MM.1S (cell line): ENCODE measurements around the gene BMP3.

Experiments used
- EZH2 ChIP-seq: fragments of 300-600 bp; sonication (generic); optimal IDR thresholded peaks from 2 replicates; pipeline ENCODE3; 2017; ENCODE audit warnings: low read depth, mild to moderate bottlenecking, antibody characterized with exemption, low read length, mixed read lengths
- EZH2phosphoT487 ChIP-seq: fragments of 300-600 bp; sonication (generic); IDR thresholded peaks from 2 replicates; pipeline ENCODE4 v1.6.1; 2018; ENCODE audit warnings: antibody characterized with exemption, low read length
- TF ChIP-seq, protein P1 (sequence below): fragments of 300-600 bp; sonication (generic); IDR thresholded peaks from 2 replicates; pipeline ENCODE4 v1.5.1; 2016; ENCODE audit warnings: antibody characterized with exemption, low read length, mixed read lengths

DNA sequence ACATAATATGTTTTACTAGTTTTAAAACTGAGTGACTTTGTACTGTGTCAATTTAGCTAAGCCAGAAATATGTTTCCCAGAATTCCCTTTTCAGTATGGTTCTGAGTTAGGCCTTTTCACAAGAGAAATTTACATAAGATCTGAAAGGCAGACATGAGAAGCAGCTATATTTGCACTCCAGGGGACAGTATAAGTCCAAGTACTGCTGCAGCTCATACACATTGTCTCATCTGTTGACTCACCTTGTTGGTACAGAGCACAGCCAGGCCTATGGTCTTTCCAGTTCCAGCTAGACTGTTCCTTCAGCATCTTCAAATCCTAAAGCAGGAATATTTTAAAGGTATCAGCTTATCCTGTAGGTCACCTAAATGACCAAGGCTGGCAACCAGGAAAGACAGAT is 53.5 kb downstream of the BMP3 start:
- TF ChIP-seq, protein P1, sequence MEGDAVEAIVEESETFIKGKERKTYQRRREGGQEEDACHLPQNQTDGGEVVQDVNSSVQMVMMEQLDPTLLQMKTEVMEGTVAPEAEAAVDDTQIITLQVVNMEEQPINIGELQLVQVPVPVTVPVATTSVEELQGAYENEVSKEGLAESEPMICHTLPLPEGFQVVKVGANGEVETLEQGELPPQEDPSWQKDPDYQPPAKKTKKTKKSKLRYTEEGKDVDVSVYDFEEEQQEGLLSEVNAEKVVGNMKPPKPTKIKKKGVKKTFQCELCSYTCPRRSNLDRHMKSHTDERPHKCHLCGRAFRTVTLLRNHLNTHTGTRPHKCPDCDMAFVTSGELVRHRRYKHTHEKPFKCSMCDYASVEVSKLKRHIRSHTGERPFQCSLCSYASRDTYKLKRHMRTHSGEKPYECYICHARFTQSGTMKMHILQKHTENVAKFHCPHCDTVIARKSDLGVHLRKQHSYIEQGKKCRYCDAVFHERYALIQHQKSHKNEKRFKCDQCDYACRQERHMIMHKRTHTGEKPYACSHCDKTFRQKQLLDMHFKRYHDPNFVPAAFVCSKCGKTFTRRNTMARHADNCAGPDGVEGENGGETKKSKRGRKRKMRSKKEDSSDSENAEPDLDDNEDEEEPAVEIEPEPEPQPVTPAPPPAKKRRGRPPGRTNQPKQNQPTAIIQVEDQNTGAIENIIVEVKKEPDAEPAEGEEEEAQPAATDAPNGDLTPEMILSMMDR: no peak
- TF ChIP-seq EZH2: no peak
- TF ChIP-seq EZH2phosphoT487: no peak
